ENCODE results near the gene ZP4. TPM values are rescaled to one million over a fixed set of nuclear protein-coding genes. Genes with fewer than 3 reads are reported as not detected.
A peak's percentile ranks its signal among the peaks of the same experiment; 100 is the strongest.

Gene ZP4
- total RNA-seq, 6 experiments from 2014 or later, result not detected

DNA sequence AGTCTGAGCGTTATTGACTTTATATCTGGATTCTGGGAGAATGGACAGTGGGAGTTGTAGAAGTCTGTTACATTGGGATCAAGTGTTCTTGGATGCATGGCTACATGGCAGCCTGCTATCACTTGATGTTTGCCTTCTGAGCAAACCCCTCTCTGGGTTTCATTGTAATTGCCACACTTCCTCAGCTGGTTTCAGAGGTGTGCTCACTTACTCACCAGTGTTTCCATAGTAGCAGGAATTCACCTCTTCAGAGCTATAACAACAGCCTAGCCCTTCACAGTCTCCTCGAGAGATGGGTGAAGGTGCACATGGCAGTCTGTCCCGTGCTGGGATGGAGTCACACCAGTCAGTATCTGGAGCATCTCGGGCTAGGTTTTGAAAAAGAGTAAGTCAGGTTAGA lies 2.6 kb downstream of the ZP4 start:
- Histone ChIP-seq H3K4me1 (no peaks in the 10 kb centered on the region), H3K27ac (no peak overlapping the region), H3K9me3 (no peaks in the 10 kb centered on the region), H3K27me3 (no peaks in the 10 kb centered on the region), H3K36me3 (no peaks in the 10 kb centered on the region), H3K4me3 (no peak overlapping the region)
- TF ChIP-seq, protein P1, sequence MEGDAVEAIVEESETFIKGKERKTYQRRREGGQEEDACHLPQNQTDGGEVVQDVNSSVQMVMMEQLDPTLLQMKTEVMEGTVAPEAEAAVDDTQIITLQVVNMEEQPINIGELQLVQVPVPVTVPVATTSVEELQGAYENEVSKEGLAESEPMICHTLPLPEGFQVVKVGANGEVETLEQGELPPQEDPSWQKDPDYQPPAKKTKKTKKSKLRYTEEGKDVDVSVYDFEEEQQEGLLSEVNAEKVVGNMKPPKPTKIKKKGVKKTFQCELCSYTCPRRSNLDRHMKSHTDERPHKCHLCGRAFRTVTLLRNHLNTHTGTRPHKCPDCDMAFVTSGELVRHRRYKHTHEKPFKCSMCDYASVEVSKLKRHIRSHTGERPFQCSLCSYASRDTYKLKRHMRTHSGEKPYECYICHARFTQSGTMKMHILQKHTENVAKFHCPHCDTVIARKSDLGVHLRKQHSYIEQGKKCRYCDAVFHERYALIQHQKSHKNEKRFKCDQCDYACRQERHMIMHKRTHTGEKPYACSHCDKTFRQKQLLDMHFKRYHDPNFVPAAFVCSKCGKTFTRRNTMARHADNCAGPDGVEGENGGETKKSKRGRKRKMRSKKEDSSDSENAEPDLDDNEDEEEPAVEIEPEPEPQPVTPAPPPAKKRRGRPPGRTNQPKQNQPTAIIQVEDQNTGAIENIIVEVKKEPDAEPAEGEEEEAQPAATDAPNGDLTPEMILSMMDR (IDR thresholded peaks at IDR 0.05), result no peak
- no peak for TF ChIP-seq POLR2A (IDR thresholded peaks at IDR 0.05)
- 69% methylated on average over 4 of the region's 4 CpGs for WGBS (ENCODE audit: insufficient coverage, low coverage, low lambda C conversion rate, missing lambda C conversion rate)
- intact Hi-C loops (cut with DNase I), result no loop called here
- DNase-seq, result no peak
- ATAC-seq, result no peak

DNA sequence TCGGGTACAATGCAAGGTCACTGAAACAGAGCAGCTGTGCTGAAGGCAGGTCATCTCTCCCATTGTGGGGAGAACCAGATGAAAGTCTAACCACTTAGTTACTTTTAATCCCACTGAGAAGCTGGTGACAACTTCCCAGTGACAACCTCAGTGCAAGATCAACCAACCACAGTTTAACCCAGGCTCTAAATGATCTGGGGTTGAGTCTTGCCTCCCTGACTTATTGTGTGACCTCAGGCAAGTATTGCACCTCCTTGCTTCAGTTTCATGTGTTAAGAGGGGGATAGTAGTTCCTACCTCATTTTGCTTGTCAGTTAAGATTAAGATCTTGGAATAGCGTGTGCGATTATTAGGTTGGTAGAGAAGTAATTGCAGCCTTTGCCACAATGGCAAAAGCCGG lies 3.2 kb downstream of the ZP4 start:
- no peaks in the 10 kb centered on the region for H3K36me3 ChIP-seq
- ATAC-seq (no peak), DNase-seq (no peak)
- WGBS (ENCODE audit: insufficient coverage, low coverage, low lambda C conversion rate, missing lambda C conversion rate), result 73% methylated on average over 3 of the region's 4 CpGs
- H3K4me1 ChIP-seq, result no peaks in the 10 kb centered on the region
- intact Hi-C loops (cut with DNase I), result no loop called here
- no peaks in the 10 kb centered on the region for H3K27me3 ChIP-seq
- no peak overlapping the region for H3K4me3 ChIP-seq
- H3K9me3 ChIP-seq, result no peaks in the 10 kb centered on the region
- no peak overlapping the region for H3K27ac ChIP-seq
- TF ChIP-seq, protein P1 (IDR thresholded peaks at IDR 0.05), result no peak
- no peak for TF ChIP-seq POLR2A (IDR thresholded peaks at IDR 0.05)

DNA sequence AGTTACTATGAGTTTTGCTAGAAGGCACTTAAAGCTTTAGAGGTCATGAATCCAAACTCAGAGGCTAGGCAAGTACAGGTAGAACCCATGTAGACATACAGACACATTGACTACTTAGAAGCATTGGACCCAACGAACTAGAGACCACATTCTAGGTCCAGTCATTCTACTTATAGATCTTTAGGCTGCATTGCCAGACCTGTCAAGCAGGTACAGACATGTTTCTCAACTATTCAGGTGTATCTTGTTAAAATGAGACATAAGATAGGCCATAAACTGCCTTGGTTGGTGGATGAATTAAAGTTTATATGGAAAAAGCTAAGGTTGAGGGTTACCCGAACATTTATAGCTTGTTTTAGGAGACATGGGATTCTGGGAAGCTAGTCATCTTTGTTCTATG lies 6.5 kb downstream of the ZP4 start:
- no peak overlapping the region for H3K27ac ChIP-seq
- WGBS (ENCODE audit: insufficient coverage, low coverage, low lambda C conversion rate, missing lambda C conversion rate), result 63% methylated on average over 2 of the region's 2 CpGs
- no peaks in the 10 kb centered on the region for H3K4me1 ChIP-seq
- ATAC-seq (no peak), DNase-seq (no peak)
- H3K36me3 ChIP-seq, result no peaks in the 10 kb centered on the region
- intact Hi-C loops (cut with DNase I), result no loop called here
- no peaks in the 10 kb centered on the region for H3K9me3 ChIP-seq
- no peaks in the 10 kb centered on the region for H3K27me3 ChIP-seq
- no peak for TF ChIP-seq POLR2A (IDR thresholded peaks at IDR 0.05)
- TF ChIP-seq, protein P1 (IDR thresholded peaks at IDR 0.05), result no peak
- H3K4me3 ChIP-seq, result no peak overlapping the region

DNA sequence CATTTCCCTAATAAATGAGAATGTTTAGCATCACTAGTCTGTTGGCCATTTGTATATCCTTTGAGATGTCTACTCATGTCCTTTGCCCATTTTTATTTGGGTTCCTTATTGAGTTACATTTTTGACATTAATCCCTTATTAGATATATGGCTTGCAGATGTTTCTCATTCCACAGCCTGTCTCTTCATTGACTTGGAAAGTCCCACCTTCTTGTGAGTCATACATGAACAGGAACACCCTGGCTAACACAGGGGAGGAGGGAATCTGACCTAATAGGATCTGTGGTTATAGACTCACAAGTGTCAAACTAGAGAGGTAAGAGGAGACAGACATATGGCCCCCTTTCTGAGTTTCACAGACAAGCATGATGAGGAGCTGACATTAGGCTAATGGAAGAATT lies 11.5 kb downstream of the ZP4 start:
- TF ChIP-seq, protein P1 (IDR thresholded peaks at IDR 0.05), result no peak
- TF ChIP-seq POLR2A (IDR thresholded peaks at IDR 0.05), result no peak
- DNase-seq (no peak), ATAC-seq (peak in 1 of 4 donors; percentile 25)
- H3K27me3 ChIP-seq, result no peaks in the 10 kb centered on the region
- H3K4me1 ChIP-seq, result no peaks in the 10 kb centered on the region
- H3K27ac ChIP-seq, result no peak overlapping the region
- H3K36me3 ChIP-seq, result no peaks in the 10 kb centered on the region
- no peak overlapping the region for H3K4me3 ChIP-seq
- intact Hi-C loops (cut with DNase I), result no loop called here
- H3K9me3 ChIP-seq, result no peaks in the 10 kb centered on the region

DNA sequence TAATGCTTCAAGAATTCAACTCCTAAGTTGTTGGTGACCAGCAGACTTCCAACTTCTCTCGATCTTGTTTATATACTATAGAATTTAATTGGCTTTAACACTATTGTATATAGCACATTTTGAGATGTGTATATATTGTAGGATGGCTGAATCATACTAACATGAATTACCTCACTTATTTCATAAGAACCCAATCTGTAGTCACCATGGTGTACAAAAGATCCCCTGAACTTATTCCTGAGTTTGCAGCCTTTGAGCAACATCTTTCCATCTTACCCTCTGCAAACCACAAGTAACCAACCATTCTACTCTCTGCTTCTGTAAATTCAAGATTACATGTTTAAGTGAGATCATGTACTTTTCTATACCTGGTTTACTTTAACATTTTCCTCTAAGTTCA lies 12.3 kb downstream of the ZP4 start:
- no peak for TF ChIP-seq POLR2A (IDR thresholded peaks at IDR 0.05)
- TF ChIP-seq, protein P1 (IDR thresholded peaks at IDR 0.05), result no peak
- intact Hi-C loops (cut with DNase I), result no loop called here
- no peaks in the 10 kb centered on the region for H3K4me1 ChIP-seq
- ATAC-seq (no peak), DNase-seq (no peak)
- H3K36me3 ChIP-seq, result no peaks in the 10 kb centered on the region
- 50% methylated on average over 1 of the region's 1 CpG for WGBS (ENCODE audit: insufficient coverage, low coverage, low lambda C conversion rate, missing lambda C conversion rate)
- no peaks in the 10 kb centered on the region for H3K27me3 ChIP-seq
- no peak overlapping the region for H3K4me3 ChIP-seq
- no peaks in the 10 kb centered on the region for H3K9me3 ChIP-seq
- no peak overlapping the region for H3K27ac ChIP-seq
